Stimulated activated CD4-positive, alpha-beta T cell treated with anti-CD3 and anti-CD28 coated beads, Interleukin-2, amount 100 ng/mL, for 4 hours (primary cell): ENCODE measurements around the gene ZBED4.
"Not testable (repeated sequence)": the region's sequence is repeated elsewhere in the genome, so short reads cannot be mapped to it uniquely, and the experiment has no call there.

Experiments
- DNase-seq: peaks from one replicate; pipeline ENCODE4 v3.0.0-alpha.2; 2020; ENCODE audit warnings: low read depth

ZBED4 gene, protein sequence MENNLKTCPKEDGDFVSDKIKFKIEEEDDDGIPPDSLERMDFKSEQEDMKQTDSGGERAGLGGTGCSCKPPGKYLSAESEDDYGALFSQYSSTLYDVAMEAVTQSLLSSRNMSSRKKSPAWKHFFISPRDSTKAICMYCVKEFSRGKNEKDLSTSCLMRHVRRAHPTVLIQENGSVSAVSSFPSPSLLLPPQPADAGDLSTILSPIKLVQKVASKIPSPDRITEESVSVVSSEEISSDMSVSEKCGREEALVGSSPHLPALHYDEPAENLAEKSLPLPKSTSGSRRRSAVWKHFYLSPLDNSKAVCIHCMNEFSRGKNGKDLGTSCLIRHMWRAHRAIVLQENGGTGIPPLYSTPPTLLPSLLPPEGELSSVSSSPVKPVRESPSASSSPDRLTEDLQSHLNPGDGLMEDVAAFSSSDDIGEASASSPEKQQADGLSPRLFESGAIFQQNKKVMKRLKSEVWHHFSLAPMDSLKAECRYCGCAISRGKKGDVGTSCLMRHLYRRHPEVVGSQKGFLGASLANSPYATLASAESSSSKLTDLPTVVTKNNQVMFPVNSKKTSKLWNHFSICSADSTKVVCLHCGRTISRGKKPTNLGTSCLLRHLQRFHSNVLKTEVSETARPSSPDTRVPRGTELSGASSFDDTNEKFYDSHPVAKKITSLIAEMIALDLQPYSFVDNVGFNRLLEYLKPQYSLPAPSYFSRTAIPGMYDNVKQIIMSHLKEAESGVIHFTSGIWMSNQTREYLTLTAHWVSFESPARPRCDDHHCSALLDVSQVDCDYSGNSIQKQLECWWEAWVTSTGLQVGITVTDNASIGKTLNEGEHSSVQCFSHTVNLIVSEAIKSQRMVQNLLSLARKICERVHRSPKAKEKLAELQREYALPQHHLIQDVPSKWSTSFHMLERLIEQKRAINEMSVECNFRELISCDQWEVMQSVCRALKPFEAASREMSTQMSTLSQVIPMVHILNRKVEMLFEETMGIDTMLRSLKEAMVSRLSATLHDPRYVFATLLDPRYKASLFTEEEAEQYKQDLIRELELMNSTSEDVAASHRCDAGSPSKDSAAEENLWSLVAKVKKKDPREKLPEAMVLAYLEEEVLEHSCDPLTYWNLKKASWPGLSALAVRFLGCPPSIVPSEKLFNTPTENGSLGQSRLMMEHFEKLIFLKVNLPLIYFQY

DNA sequence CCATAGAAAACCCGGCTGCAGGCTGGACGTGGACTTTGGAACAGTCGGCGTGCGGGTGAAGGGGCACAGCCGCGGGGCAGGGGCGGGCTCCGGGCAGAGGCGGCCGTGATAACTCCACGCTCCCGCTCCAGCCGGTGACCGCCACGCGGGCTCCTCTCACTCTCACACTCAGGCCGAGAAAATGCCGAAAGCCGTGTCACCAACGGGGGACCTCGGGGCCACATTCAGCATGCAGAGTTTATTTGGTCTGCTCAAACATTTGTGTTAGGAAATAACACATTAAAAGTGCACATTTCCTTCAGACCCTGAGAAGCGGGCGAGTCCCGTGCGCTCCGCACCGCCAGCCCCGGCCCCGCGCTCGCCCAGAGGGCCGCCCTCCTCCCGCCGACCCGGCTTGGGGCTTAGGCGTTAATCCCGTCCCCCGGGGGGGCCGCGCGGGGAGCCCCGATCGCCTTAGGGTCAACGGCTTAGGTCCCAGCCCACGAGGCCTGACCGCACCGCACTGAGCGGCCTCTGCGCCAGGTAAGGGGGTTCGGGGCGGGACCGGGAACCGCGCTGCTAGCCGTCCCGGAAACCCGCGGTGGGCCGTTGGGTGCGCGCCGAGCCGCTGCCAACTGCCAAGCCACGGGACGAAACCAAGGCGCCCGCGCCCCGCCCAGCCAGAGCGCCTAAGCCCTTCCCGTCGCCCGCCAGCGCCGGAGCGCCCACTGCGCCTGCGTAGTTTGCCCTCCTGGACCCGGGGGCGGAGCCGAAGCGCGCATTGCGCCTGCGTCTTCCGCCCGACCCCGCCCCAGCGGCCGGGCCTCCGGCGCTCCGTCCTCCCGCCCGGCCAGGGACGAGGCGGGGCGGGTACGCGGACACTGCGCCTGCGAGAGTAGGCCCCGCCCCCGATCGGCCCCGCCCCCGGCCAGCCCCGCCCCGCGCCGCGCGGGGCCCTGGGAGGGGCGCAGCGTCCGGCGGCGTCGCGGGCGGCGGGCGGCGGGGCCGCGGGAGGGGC lies at the start of gene ZBED4:
Gene ZBED4, plus strand, starts transcription at position 947 of the 997 bp plus-strand sequence. CDS start 29,819 bp downstream, outside the sequence.
- DNase-seq, result peak; percentile 96

DNA sequence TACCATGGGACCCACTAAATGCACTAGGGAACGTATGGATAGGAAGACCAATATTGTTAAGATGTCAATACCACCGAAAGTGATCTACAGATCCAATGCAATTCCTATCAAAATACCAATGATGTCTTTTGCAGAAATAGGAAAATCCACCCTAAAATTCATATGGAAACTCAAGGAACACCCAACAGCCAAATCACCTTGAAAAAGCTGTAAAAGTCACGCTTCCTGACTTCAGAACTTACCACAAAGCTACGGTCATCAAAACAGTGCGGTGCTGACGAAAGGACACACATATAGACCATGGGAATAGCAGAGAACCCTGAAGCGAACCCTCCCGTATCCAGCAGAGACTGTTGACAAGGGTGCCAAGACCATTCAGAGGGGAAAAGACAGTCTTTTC lies 46.5 kb upstream of the ZBED4 start:
- DNase-seq, result no peak

DNA sequence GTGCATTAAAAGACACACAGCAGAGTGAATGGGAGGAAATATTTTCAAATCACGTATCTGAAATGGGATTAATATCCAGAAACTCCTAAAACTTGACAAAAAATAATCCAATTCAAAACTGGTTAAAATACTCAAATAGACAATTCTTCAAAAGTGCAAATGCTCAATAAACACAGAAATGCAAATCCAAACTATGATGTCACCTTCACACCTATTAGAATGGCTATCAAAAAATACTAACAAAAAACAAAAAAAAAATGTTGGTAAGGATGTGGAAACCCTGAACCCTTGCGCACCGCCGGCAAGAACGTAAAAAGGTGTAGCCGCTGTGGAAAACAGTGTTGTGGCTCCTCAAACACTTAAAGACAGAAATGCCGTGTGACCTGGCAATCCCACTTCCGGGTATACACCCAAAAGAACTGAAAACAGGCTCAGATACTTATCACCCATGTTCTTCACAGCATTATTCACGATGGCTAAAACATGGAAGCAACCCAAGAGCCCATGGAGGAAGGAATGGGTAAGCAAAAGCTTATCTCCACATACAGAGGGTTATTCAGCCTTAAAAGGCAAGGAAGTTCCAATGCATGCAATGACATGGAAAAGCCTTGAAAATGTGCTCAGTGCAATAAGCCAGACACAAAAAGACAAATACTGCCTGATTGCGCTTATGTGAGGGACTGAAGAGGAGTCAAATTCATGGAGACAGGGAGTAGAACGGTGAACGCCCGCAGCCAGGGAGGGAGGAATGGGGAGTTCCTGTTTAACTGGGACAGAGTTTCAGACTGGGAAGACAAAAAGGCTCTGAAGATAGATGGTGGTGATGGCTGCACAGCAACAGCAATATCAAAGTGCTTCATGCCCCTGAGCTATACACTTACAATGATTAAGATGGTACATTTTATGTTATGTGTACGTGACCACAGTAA lies 45.6 kb upstream of the ZBED4 start:
- no peak for DNase-seq

DNA sequence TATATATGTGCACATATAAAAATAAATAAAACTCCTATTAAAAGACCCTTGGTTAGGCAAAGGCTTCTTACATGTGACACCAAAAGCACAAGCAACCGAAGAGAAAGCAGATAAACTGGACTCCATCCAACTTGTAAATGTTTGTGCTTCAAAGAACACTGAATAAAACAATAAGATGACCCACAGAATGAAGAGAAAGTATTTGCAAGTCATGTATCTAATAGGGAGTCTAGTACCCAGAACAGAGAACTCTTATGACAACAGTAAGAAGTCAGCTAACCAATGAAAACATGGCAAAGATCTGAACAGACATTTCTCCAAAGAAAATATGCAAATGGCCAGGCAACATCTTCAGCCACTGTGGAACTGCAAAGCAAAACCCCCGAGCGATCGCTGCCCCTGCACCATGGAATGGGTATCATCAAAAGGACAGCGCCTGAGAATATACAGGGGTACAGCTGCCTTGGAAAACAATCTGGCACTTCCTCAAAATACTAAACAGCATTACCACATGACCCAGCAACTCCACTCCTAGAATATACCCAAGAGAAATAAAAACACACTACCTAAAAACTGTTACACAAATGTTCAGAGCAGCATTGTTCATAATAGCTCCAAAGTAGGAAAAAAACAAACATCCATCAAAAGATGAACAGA lies 43.2 kb upstream of the ZBED4 start:
- DNase-seq, result no peak

DNA sequence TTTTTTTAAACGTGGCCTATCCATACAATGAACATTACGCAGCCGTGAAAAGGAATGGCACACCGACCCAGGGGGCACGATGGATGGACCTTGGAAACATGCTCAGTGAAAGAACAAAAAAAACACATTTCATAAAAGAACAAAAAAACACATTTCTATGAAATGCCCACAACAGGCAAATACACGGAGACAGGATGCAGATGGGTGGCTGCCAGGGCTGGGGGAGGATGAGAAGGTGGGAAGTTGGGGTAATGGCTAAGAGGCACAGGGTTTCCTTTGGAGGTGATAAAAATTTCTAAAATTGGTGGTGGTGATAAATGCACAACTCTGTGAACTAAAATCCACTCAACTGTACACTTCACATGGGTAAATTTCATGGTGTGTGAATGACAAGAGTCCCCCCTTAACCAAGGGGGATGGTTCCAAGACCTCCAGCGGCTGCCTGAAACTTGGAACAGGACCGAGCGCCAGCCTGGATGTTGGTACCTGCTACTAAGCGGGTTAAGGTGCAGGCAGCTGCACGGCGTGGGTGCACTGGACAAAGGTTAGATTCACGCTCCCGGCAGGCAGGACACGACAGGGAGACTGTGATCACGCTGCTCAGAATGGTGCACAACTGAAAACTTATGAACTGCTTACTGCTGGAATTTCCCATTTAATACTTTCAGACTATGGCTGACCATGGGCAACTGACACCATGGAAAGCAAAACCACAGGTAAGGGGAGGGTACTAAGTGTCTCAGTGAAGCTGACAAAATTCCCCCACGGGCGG lies 42.4 kb upstream of the ZBED4 start:
- DNase-seq, result no peak

DNA sequence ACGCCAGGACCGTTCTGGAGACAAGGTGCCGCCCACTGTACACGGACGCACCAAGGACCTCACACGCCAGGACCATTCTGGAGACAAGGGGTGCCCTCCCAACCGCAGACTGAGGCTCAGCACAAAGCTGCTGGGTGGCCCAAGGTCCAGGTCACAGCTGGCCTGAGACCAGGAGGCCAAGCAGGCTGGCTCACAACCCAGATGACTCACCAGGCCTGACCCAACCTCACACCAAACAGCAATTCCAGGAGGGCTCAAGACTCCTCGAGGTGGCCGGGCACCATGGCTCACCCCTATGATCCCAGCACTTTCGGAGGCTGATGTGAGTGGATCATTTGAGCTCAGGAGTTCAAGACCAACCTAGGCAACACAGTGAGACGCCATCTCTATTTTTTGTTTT lies 40.8 kb upstream of the ZBED4 start:
- no peak for DNase-seq

DNA sequence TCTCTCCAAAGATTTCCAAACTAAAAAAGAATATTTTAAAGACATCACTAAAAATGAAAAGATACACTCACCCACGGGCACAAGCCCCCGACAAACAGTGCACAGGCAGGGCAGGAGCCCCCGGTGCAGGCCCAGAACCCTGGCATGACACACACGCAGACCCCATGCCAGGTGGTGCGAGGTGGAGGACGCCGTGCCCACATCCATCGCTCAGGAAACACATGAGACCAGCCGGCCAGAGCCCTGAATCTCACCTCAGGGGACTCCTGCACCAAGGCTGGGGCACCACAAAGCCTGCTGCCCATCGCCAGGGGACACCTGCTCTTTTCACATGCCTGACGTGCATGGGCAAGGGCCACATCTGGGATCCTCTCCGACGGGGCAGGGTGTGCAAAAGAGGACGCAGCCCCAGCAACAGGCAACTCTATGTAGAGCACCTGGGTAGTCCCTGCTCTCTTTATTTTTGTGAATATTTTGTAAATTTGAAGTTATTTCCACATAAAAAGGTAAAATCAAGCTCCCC lies 39.4 kb upstream of the ZBED4 start:
- DNase-seq, result no peak

DNA sequence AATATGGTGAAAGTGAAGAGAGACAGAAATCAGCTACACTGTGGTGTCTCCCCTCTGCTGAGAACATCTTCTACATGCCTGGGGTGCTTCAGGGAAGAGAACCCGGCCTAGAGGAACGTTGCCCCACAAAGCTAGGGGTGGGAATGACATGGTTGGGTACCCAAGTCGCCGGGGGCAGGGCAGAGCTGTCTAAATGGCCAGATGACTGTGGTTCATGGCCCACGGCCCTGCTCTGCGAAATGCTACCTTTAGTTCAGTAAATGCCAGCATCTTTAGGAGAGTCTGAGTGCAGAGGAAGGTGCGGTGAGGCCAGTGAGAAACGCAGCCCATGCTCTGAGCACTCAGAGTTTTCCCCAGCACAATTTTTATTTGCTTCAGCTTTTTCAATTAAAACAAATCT lies 38.8 kb upstream of the ZBED4 start:
- DNase-seq, result no peak

DNA sequence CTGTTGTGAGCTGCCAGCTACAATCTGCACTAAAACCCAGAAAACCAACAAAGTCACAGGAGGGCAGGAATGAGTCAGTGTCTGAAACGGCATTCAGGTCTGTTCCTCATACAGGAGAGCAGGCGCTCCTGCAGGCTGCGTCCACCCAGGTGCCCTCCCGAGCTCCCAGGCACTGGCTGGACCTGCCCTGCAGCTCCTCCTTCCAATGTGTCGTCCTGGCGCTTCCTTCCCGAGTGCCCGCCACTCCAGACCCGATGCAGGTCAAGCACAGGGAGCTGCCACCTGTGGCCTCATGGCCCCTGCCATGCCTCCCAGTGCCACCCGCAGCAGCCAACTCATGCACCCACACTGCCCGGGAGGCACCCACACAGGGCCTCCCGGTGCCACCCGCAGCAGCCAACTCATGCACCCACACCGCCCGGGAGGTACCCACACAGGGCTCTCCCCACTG lies 38.0 kb upstream of the ZBED4 start:
- no peak for DNase-seq

DNA sequence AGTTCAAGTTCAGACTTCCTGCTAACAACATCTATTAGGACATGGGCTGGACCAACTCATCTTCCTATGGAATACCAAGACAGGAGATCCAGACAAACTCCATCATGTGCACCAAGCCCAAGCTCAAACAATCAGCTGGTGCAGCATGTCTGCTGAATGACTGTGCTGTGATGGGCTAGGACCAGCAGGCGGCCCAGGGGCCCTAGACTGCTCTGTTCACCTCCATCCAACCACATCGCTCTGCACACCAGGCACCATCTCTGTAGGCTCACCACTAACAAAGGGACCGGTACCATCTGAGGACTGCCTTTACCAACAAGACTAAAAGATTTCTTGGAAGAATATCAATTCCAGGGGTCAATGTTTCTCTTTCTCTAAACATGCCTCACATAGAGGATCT lies 36.3 kb upstream of the ZBED4 start:
- no peak for DNase-seq

DNA sequence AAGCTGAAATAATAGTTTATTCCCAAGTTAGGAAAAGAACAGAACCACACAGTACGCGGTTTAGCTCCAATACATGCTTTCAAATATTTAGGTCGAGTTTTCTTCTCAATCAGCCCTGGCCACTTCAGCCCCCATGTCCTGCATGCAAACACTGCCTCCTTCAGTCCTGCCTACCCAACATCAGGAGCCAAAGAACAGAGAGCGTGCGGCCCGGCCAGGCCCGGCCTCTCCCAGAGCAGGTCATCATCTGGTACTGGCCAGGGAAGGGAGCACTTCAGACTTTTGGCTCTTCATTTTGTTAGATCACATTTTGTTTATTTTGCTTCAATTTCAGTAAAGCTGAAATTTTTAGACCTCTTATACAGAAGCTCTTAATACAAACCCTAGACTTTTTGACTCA lies 32.7 kb upstream of the ZBED4 start:
- no peak for DNase-seq

DNA sequence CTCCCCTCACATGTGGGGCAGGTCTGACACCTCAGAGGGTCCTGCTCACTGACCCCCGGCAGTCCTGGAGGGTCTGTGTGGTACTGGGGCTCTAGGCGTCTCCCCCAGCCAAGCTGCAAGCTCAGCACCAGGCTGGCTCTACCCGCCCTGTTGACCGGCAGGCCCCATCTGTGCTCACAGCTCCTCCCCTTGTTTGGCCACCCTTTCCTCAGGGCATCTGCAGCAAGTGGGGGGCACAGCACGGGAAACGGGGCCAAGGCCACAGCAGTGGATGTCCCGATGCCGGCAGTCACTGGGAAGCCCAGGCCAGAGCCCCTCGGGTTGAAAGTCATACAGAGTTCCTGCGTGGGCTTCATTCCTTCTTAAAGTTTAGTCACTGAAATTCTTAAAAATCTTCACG lies 31.9 kb upstream of the ZBED4 start:
- DNase-seq, result not testable (repeated sequence)

DNA sequence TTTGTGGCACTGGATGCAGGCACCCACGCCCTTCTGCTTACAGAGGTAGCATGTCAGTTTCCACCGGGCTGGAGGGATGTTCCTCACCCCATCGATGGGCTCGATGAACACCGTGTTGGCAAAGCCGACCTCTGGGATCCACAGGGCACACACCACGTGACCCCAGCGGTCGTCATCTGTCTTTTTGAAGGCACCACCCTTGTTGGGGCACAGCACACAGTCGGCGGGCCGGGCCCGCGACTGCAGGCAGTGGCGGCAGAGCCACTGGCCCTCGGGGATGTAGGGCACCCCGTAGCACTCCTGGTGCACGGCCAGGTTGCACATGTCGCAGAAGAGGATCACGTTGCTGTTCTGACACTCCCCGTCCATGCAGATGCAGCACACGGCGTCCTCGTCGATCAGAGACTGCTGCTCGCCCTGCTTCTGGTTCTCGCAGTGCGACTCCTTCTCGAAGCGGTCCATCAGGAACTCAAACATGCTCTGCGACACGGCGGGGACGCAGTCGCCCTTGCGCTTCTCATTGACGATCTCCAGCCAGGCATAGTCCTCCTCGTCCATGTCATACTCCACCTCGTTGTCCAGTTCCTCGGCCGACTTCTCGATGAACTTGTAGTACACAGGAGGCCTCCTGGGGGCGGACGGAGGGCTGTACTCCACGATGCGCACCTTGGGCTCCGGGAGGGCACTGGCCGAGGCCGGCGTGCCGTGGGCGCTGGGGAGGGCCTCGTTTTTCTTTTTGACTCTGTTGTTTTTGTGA lies 30.2 kb upstream of the ZBED4 start:
- no peak for DNase-seq

DNA sequence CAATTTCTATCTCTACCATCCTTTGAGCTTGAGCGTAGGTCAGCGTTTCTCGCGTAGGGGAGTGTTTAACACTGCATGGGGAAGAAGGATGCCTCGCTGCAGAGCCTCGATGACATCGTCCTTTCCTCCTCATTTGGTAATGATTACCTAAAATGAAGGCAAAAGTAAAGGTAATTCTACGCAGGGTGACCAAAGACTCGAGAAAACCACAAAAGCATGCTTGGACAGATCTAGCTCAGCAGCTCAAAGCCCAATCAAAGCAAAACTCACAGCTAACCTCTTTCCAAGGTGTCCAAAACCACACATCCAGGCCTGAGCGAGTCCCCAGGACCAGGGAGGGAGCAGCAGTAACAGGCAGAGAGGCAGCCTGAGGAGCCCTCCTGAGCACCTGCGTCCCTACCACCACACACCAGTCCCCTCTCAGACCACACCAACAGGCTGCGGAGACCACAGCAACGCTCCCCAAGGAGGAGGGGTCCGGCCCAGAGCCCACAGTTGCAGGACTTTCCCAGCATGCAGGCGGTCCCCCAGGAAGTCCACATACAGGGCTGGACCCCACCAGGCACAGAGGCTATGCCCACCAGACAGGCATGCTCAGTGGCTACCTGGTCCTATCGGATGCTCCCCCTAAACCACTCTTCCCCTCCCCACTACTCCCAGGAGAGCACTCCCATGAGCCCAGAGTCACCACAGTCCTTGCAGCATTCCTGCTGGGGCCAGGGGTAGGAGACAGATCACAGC lies 29.3 kb upstream of the ZBED4 start:
- DNase-seq, result no peak

DNA sequence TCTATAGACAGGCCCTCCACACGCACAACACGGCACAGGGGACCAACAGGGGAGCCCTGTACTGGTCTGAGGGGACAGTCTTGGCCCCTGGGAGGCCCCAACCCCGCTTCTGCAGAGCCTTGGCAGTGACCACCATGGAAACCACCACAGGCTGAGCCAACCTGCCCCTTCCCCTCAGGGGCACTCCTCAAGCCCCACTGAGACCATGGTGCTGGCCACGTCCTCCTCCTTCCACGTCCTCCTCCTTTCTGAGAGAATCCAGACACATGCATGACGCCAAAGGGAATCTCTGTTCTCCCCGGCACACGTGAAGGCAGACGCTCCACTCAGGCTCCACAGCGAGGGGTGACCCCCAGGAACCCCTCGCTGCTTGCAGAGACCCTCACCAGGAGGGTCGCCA lies 28.7 kb upstream of the ZBED4 start:
- no peak for DNase-seq

DNA sequence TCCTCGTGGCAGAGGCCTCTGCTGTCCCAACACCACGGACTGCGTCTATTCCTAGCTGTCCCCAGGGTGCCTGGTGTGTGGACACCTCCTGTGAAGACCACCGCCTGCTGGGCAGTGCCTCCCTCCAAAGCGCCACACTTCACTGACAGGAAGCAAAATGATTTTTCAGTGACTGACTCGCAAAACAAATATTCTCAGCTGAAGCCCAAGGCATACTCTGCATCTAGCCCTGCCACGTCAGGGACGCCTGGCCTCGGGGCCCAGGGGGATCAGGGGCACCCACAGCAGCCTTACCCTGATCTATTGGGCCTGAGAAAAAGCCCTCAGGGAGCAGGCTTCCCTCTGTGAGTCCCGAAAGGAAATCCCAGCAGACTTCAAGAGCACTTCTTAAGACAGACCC lies 28.2 kb upstream of the ZBED4 start:
- DNase-seq, result no peak

DNA sequence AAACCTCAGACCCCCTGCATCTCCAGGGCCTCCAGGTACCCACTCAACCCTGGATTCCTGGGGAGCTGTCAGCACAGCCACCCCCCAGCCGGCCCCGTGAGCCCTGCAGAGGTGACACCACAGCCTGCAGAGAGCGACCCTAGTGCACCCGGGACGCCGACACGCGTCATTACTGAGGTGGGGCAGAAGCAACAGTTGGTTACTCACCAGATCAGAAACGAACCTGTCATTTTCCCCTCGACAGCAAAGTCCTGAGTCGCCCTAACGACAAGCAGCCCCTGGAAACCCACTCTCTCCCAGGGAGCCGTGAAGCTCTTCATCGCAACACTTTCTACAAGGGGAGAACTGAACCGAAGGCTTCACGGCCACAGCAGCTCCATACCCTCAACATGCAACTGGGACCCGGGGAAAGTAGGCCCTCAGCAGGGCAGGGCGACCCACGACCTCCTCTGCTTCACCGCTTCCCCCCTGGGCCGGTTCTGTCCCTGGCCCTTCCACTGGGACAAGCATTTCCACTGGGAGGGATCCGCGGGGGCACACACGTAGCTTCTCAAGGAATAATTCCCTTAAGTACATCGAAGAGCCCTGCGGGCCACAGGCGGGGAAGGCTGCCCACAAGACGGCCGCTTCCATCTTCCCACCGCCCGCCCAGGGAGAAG lies 27.6 kb upstream of the ZBED4 start:
- DNase-seq, result peak; percentile 55
